ENCODE data around the gene C22orf15. TPM values are rescaled to one million over a fixed set of nuclear protein-coding genes. Genes with fewer than 3 reads are reported as not detected.

C22orf15 gene
- total RNA-seq, 2 experiments from 2014 or later, result 0.86 to 1.7 TPM

GRCh38 chr22:23714596-23715578 is 47.9 kb upstream of the C22orf15 start:
- no peak overlapping the region for H3K27ac ChIP-seq (ENCODE audit: low read depth, low read length, poor library complexity, severe bottlenecking)
- no peak for DNase-seq (ENCODE audit: low spot score)
- no peak overlapping the region for H2AFZ ChIP-seq (ENCODE audit: low read length)
- peaks cover 40% of the 10 kb centered on the region; the same call in 1 of the 2 replicates for H3K36me3 ChIP-seq (ENCODE audit: insufficient read depth, low read length)
- CTCF ChIA-PET (ENCODE audit: unreplicated experiment), result no interaction called here
- no TSS peak for BruUV-seq (replicated peaks)
- intact Hi-C loops (cut with micrococcal nuclease; ENCODE audit: unreplicated experiment), result no loop called here
- no peak for TF ChIP-seq CTCF (conservative IDR thresholded peaks at IDR 0.05; ENCODE audit: low read length)
- no peak for TF ChIP-seq EZH2phosphoT487 (IDR thresholded peaks at IDR 0.05; ENCODE audit: borderline replicate concordance, low read depth, low read length)
- POLR2A ChIA-PET, result no interaction called here
- H3K4me3 ChIP-seq (ENCODE audit: low read depth, low read length, poor library complexity, severe bottlenecking), result no peak overlapping the region
- peaks cover 15% of the 10 kb centered on the region for H3K4me1 ChIP-seq (ENCODE audit: insufficient read depth, low read length, poor library complexity, severe bottlenecking)
- peaks cover 13% of the 10 kb centered on the region; the same call in 1 of the 2 replicates for H3K79me2 ChIP-seq (ENCODE audit: insufficient read depth, low read depth, low read length)
- H3K9me3 ChIP-seq (ENCODE audit: low read length), result no peaks in the 10 kb centered on the region
- no peak overlapping the region for H3K4me2 ChIP-seq (ENCODE audit: low read length)
- no peaks in the 10 kb centered on the region for H3K9me2 ChIP-seq (ENCODE audit: insufficient read depth, low read length)
- H4K20me1 ChIP-seq (ENCODE audit: insufficient read depth, low read length), result no peaks in the 10 kb centered on the region

GRCh38 chr22:23715806-23716375 is 46.9 kb upstream of the C22orf15 start:
- DNase-seq (ENCODE audit: low spot score), result no peak
- TF ChIP-seq CTCF (conservative IDR thresholded peaks at IDR 0.05; ENCODE audit: low read length), result no peak
- no peak for TF ChIP-seq EZH2phosphoT487 (IDR thresholded peaks at IDR 0.05; ENCODE audit: borderline replicate concordance, low read depth, low read length)
- peaks cover 30% of the 10 kb centered on the region; the same call in 1 of the 2 replicates for H3K36me3 ChIP-seq (ENCODE audit: insufficient read depth, low read length)
- ChIA-PET POLR2A (interaction anchor here (0.7 kb wide), 1 partner anchor 20 kb away, joined by 3 read pairs; no protein-coding TSS in a partner anchor), CTCF (ENCODE audit: unreplicated experiment) (no interaction called here)
- H2AFZ ChIP-seq (ENCODE audit: low read length), result no peak overlapping the region
- H3K27ac ChIP-seq (ENCODE audit: low read depth, low read length, poor library complexity, severe bottlenecking), result no peak overlapping the region
- intact Hi-C loops (cut with micrococcal nuclease; ENCODE audit: unreplicated experiment), result no loop called here
- H3K4me3 ChIP-seq (ENCODE audit: low read depth, low read length, poor library complexity, severe bottlenecking), result peak overlapping the region; percentile 79
- no peaks in the 10 kb centered on the region for H4K20me1 ChIP-seq (ENCODE audit: insufficient read depth, low read length)
- H3K9me2 ChIP-seq (ENCODE audit: insufficient read depth, low read length), result no peaks in the 10 kb centered on the region
- peaks cover 13% of the 10 kb centered on the region; the same call in 1 of the 2 replicates for H3K79me2 ChIP-seq (ENCODE audit: insufficient read depth, low read depth, low read length)
- BruUV-seq (replicated peaks), result no TSS peak
- H3K4me2 ChIP-seq (ENCODE audit: low read length), result peak overlapping the region; percentile 80
- peaks cover 15% of the 10 kb centered on the region for H3K4me1 ChIP-seq (ENCODE audit: insufficient read depth, low read length, poor library complexity, severe bottlenecking)
- no peaks in the 10 kb centered on the region for H3K9me3 ChIP-seq (ENCODE audit: low read length)
